Testis (tissue), 3 donors: Measurements from ENCODE around the gene ALG14. TPM values are rescaled to one million over a fixed set of nuclear protein-coding genes. Genes with fewer than 3 reads are reported as not detected.

ENCODE experiments used
- DNase-seq: peaks from one replicate; pipeline ENCODE4 v3.0.0-alpha.2; 2019
- H3K27ac ChIP-seq, 2 donors: fragments of 200-600 bp; sonication (generic); one replicate each; pipeline ENCODE4 v1.5.1; 2019
- H3K27me3 ChIP-seq: fragments of 200-600 bp; sonication (generic); one replicate; pipeline ENCODE4 v1.5.1; 2019
- H3K36me3 ChIP-seq: fragments of 200-600 bp; sonication (generic); one replicate; pipeline ENCODE4 v1.5.1; 2017; ENCODE audit warnings: low read depth; ENCODE audit errors: missing control alignments
- H3K4me1 ChIP-seq: fragments of 200-600 bp; sonication (generic); one replicate; pipeline ENCODE4 v1.5.1; 2019
- H3K4me3 ChIP-seq, 2 donors: fragments of 200-600 bp; sonication (generic); one replicate each; pipeline ENCODE4 v1.5.1; 2017 to 2019
- H3K9me3 ChIP-seq: fragments of 200-600 bp; sonication (generic); one replicate; pipeline ENCODE4 v1.5.1; 2017
- POLR2A ChIP-seq: fragments of 450-650 bp; IDR thresholded peaks from one replicate; pipeline ENCODE4 v1.6.1; 2017; ENCODE audit warnings: antibody characterized with exemption, mild to moderate bottlenecking, moderate library complexity
- WGBS, 2 donors: methylation state at CpG; one replicate each; pipeline ENCODE4 v1.1.5; 2018; 5-methylcytosine and 5-hydroxymethylcytosine counted together
- intact Hi-C: fragments of 100-400 bp; cut with DNase I; formaldehyde crosslinking; loops from one replicate; pipeline ENCODE4 v1.15.1; 2023; ENCODE audit warnings: low total_unique reads
- polyA plus RNA-seq: library from polyadenylated mRNA; stranded (reverse); fragments of 350-450 nt; fragmentation: Illumina TruSeq; extraction: RNeasy Lipid Tissue Mini Kit (QIAGEN cat#74804); gene quantifications from one replicate; pipeline ENCODE4 v1.2.3, GENCODE V29; 2014; ENCODE audit warnings: low read depth, low replicate concordance; ENCODE audit not compliant: insufficient read depth
- total RNA-seq, 2 donors: library from RNA; depleted of rRNA; stranded (reverse); fragments of >200 nt; gene quantifications; one replicate each; pipeline ENCODE4 v1.2.3, GENCODE V29; 2016
- TF ChIP-seq, protein P1 (sequence below), 3 experiments: fragments of 450-650 bp in 2 of 3; fragments of 200-600 bp in 1 of 3; sonication (generic) in 1 of 3; IDR thresholded peaks; one replicate each; pipeline ENCODE4 v1.5.1; 2016 to 2019; ENCODE audit warnings: antibody characterized with exemption in 3 of 3, mild to moderate bottlenecking in 2 of 3, moderate library complexity in 1 of 3

The ALG14 gene
- total and polyA plus RNA-seq, 3 donors from 2014 or later: 3.3 to 24.1 (median 5.3) TPM

DNA sequence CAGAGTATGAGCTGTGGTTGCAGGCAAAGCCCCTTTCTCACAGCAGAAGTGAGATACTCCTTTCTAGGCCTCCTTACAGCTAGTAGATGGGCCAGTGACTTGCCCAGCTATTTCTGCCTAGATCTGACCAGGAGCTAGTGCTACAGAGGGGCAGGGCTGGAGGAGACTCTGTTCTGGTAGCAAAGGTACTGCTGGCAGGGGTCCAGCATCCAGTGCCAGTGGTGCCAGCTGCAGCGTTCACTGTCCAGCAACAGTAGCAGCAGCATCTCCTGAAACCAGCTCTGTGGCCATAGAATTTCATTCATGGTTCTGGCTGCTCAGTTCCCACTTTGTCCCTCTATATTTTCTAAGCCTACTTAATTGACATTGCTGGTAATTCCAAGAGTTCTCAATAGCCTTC, 83.4 kb downstream of the ALG14 start:
- intact Hi-C loops: no loop called here
- WGBS, 2 donors: 58 to 67% methylated on average over 1 of the region's 1 CpG
- Histone ChIP-seq H3K27me3 (no peaks in the 10 kb centered on the region), H3K4me1 (no peaks in the 10 kb centered on the region), H3K36me3 (no peaks in the 10 kb centered on the region), H3K9me3 (no peaks in the 10 kb centered on the region), H3K4me3 (no peak overlapping the region), H3K27ac (no peak overlapping the region)
- TF ChIP-seq, protein P1, sequence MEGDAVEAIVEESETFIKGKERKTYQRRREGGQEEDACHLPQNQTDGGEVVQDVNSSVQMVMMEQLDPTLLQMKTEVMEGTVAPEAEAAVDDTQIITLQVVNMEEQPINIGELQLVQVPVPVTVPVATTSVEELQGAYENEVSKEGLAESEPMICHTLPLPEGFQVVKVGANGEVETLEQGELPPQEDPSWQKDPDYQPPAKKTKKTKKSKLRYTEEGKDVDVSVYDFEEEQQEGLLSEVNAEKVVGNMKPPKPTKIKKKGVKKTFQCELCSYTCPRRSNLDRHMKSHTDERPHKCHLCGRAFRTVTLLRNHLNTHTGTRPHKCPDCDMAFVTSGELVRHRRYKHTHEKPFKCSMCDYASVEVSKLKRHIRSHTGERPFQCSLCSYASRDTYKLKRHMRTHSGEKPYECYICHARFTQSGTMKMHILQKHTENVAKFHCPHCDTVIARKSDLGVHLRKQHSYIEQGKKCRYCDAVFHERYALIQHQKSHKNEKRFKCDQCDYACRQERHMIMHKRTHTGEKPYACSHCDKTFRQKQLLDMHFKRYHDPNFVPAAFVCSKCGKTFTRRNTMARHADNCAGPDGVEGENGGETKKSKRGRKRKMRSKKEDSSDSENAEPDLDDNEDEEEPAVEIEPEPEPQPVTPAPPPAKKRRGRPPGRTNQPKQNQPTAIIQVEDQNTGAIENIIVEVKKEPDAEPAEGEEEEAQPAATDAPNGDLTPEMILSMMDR (IDR thresholded peaks at IDR 0.05): no peak
- TF ChIP-seq POLR2A: no peak
- DNase-seq: no peak

DNA sequence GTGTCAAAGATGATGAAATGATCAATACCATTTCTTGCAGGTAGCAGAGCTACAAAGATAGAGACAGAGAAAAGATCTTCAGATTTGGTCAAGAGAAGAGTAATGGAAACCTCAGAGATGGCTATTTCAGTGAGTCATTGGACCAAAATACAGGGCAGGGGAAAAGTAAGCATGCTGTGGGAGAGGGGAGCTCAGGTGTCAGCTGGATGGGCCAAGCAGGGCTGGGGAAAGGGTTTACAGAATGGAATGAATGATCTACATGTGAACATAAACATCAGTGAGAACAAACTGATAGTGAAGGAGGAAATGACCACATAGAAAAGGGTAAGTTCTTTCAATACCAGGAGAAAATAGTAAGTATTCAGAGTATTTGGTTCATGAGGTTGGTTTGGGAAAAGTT, 84.4 kb downstream of the ALG14 start:
- intact Hi-C loops: no loop called here
- Histone ChIP-seq H3K27ac (no peak overlapping the region), H3K4me3 (no peak overlapping the region), H3K9me3 (no peaks in the 10 kb centered on the region), H3K27me3 (no peaks in the 10 kb centered on the region), H3K36me3 (no peaks in the 10 kb centered on the region), H3K4me1 (no peaks in the 10 kb centered on the region)
- TF ChIP-seq, protein P1 (IDR thresholded peaks at IDR 0.05): no peak
- TF ChIP-seq POLR2A: no peak
- no peak for DNase-seq

DNA sequence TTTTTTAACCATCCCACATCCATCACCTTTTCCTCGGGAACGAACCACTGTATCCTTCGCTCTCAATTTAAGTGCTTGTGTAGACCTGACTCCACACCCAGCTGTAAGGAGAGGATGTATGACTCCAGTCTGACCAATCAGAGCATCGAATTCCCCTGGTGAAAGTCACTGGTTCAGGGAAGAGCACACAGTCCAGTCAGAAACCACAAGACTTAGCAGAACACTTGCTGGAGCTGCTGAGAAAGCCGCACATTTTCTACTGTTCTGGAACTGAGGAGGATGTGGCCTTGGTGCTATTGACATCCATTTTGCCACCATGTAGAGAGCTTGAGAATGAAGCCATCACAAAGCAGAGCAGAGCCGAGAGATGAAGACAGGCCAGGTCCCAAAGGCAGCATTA, 86.0 kb downstream of the ALG14 start:
- H3K4me1 ChIP-seq: no peaks in the 10 kb centered on the region
- no peaks in the 10 kb centered on the region for H3K27me3 ChIP-seq
- WGBS, 2 donors: 85 to 91% methylated on average over 6 of the region's 6 CpGs
- H3K27ac ChIP-seq: no peak overlapping the region
- H3K36me3 ChIP-seq: no peaks in the 10 kb centered on the region
- no peak overlapping the region for H3K4me3 ChIP-seq
- no peak for DNase-seq
- intact Hi-C loops: no loop called here
- no peaks in the 10 kb centered on the region for H3K9me3 ChIP-seq
- no peak for TF ChIP-seq POLR2A
- TF ChIP-seq, protein P1 (IDR thresholded peaks at IDR 0.05): no peak

DNA sequence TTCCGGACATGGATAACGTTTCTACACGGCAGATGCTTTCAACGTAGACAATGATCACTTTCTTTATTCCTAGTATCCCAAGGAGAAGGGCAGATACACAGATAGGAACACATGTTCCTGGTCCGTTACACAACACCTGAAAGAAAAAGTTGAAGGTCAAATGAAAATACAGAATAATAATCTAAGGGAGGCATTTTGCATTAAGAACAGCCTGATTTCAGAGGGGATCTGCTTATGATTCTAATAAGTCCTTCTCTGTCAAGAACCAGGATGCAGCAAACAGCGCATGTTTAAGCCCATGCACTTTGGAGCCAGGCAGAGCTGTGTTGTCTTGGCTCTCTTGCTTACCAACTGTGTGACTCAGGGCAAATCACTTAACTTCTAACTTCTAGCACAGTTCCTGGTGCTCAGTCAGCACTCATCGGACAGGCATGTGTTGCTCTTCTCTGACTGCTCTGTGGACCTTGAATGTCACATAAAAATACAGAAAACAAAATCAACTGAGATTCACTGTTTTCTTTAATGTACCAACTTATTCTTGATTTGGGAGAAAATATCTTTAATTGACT, 89.5 kb downstream of the ALG14 start:
- Histone ChIP-seq H3K27ac (peak overlapping the region; percentile 21 to 65), H3K4me3 (no peak overlapping the region), H3K9me3 (no peaks in the 10 kb centered on the region), H3K36me3 (no peaks in the 10 kb centered on the region), H3K27me3 (no peaks in the 10 kb centered on the region), H3K4me1 (peaks cover 13% of the 10 kb centered on the region)
- WGBS, 2 donors: 41 to 43% methylated on average over 7 of the region's 7 CpGs
- intact Hi-C loops: no loop called here
- TF ChIP-seq POLR2A: no peak
- TF ChIP-seq, protein P1 (IDR thresholded peaks at IDR 0.05): no peak
- DNase-seq: no peak

DNA sequence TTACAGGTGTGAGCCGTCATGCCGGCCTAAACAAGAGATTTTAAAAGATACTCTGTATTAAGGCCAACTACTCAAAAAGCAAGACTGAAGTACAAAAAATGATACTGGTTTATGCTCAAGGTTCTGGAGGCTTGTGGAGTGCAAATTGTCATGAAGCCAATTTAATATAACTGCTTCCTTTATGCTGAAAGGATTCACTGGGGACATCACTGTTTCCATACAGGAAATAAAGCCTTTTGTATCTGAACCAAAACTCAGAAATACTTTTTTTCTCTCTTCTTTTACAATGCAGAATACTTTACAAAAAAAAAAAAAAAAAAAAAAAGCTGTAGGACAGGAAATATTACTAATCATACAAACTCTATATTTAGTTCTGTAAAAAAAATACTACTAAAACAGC, 90.4 kb downstream of the ALG14 start:
- WGBS, 2 donors: 76 to 81% methylated on average over 2 of the region's 2 CpGs
- TF ChIP-seq, protein P1 (IDR thresholded peaks at IDR 0.05): no peak
- TF ChIP-seq POLR2A: no peak
- Histone ChIP-seq H3K4me3 (no peak overlapping the region), H3K27ac (no peak overlapping the region), H3K36me3 (no peaks in the 10 kb centered on the region), H3K9me3 (no peaks in the 10 kb centered on the region), H3K4me1 (peaks cover 13% of the 10 kb centered on the region), H3K27me3 (no peaks in the 10 kb centered on the region)
- intact Hi-C loops: no loop called here
- DNase-seq: no peak
